Measurements from ENCODE around the gene KRT79. TPM values are rescaled to one million over a fixed set of nuclear protein-coding genes. Genes with fewer than 3 reads are reported as not detected.
A peak's percentile ranks its signal among the peaks of the same experiment; 100 is the strongest.

The KRT79 gene
- total RNA-seq, 6 donors from 2014 or later = 0.30 to 8.9 (median 1.3) TPM; not detected in 2

DNA sequence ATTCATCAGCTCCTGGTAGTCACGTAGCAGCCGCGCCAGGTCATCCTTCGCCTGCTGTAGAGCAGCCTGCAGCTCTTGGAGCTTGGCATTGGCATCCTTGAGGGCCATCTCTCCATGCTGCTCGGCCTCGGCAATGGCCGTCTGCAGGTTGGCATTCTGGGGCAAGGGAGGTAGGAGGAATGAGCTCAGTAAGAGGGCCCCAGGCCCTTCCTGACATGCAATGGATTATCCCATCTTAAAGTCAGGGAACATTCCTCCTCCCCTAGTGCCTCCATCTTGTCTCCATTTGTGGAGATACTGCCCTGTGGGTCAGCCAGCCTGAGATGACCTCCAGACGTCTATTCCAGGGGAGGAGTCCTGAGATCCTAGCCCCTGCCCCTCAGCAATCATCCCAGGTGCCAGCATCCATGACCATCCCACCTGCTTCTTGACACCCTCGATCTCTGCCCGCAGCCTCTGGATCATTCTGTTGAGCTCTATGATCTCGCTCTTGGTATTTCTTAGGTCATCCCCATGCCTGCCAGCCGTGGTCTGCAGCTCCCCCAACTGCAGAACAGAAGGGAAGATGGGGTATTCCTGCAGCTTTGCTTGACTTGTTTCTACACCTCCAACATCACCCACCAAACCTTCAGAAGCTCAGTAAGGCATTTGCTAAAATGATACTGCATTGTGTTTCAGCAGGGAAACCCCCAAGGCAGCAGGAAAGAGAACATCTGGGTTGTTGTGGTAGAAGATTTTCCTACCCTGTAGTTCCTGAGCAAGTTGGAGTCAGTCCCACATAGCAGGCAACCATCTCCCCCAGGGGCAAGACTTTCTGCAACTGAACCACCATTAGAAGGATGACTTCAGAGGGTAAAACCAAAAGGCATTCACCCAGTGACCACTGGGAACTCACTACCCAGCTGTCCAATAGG is 42.6 kb downstream of the KRT79 start:
- Histone ChIP-seq H3K36me3 (no peaks in the 10 kb centered on the region), H3K4me1 (peaks cover 2 to 20% (median 9%) of the 10 kb centered on the region in 4 donors), H3K4me3 (no peak overlapping the region), H3K27ac (no peak overlapping the region), H3K9me3 (no peaks in the 10 kb centered on the region), H3K27me3 (peaks cover 0 to 24% (median 2%) of the 10 kb centered on the region in 4 donors)
- DNase-seq (no peak), ATAC-seq (ENCODE audit: low FRiP score in 2 of 2) (no peak)
- TF ChIP-seq POLR2AphosphoS5 (IDR thresholded peaks at IDR 0.05) = no peak
- 87 to 92% methylated on average over 7 to 12 of the region's 12 CpGs for WGBS, 2 donors

DNA sequence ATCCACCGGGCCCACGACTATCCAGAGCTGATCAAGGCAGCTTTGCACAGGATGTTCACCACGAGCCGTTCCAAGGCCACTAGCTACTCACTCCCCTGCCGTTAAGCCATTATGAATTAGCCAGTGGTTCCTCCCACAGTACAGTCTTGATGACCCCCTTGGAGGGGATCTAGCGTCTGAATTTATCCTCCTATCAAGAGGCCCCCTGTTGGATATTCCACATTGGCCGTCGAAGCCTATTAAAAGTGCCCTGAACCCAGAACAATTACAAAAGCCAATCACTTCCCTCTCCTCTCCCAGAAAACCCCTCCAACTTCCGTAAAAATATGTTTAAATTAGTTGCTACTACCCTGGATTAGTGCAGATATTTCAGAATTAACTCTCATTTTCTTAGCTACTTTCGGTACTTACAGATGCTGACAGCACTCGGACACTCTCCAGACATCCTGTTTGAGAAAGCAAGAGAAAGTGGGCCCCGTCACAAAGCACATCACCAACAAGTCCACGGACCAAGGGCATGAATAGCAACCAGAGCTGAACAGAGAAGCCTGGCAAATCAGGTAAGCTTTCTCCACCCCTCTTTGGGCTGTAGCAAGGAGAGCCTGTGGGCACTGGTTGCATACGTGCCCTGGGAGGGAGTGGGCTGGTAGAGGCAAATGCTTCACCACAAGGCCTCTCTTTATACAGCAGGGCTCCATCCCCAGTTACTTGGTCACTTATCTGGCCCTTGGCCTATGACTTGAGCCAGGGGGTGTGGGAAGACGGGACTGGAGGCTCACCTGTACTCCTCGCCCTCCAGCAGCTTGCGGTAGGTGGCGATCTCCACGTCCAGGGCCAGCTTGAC is 43.5 kb downstream of the KRT79 start:
- ATAC-seq (ENCODE audit: low FRiP score in 2 of 2) (no peak), DNase-seq (no peak)
- no peak overlapping the region for H3K27ac ChIP-seq
- TF ChIP-seq EP300 (IDR thresholded peaks at IDR 0.05) (no peak), POLR2A (IDR thresholded peaks at IDR 0.05) (no peak), POLR2AphosphoS5 (IDR thresholded peaks at IDR 0.05) (no peak)
- TF ChIP-seq, protein P1, sequence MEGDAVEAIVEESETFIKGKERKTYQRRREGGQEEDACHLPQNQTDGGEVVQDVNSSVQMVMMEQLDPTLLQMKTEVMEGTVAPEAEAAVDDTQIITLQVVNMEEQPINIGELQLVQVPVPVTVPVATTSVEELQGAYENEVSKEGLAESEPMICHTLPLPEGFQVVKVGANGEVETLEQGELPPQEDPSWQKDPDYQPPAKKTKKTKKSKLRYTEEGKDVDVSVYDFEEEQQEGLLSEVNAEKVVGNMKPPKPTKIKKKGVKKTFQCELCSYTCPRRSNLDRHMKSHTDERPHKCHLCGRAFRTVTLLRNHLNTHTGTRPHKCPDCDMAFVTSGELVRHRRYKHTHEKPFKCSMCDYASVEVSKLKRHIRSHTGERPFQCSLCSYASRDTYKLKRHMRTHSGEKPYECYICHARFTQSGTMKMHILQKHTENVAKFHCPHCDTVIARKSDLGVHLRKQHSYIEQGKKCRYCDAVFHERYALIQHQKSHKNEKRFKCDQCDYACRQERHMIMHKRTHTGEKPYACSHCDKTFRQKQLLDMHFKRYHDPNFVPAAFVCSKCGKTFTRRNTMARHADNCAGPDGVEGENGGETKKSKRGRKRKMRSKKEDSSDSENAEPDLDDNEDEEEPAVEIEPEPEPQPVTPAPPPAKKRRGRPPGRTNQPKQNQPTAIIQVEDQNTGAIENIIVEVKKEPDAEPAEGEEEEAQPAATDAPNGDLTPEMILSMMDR (IDR thresholded peaks at IDR 0.05) = no peak
- no peak overlapping the region for H3K4me3 ChIP-seq
- H3K9me3 ChIP-seq = no peaks in the 10 kb centered on the region
- H3K4me1 ChIP-seq = peaks cover 2 to 20% (median 9%) of the 10 kb centered on the region in 4 donors
- no peaks in the 10 kb centered on the region for H3K36me3 ChIP-seq
- WGBS, 2 donors = 64 to 82% methylated on average over 12 to 19 of the region's 19 CpGs
- H3K27me3 ChIP-seq = peaks cover 0 to 24% (median 2%) of the 10 kb centered on the region in 4 donors

DNA sequence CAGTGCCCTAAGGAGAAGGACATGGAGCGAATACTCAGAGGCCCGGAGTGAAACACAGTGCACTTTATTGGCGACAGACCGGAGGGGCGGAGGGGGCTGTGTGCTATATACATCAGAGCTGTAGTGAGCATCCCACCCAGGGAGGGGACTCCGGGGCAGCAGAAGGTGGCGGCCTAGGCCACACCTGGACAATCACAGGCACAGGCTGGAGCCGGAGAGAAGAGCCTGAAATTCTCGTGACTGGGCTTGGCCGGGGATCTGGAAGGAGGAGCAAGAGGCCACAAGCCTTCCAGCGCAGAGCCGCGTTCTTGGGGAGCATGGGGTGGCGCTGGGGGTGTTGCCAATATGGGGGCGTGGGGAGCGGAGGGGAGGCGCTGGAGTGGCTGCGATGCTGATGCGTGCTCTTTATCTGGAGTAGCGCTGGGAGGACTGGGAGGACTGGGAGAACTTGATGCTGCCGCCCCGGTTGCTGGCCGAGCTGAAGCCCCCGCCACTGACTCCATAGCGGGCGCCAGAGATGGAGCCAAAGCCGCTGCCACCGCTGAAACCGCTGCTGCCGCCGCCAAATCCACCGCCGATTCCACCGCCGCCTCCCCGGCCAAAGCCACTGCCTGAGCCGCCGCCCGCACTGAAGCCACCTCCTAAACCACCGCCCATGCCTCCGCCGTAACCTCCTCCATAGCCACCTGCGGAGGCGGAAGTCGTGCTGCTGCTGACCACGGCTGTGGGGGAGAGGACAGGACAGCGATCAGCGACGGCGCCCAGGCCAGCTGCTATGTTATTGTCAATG is 44.3 kb downstream of the KRT79 start:
- ATAC-seq (ENCODE audit: low FRiP score in 2 of 2) (no peak), DNase-seq (peak in 1 of 2 donors; percentile 84)
- peaks cover 2 to 20% (median 9%) of the 10 kb centered on the region in 4 donors for H3K4me1 ChIP-seq
- 19 to 59% methylated on average over 17 to 46 of the region's 50 CpGs for WGBS, 2 donors
- H3K36me3 ChIP-seq = no peaks in the 10 kb centered on the region
- TF ChIP-seq, protein P1 (IDR thresholded peaks at IDR 0.05) = no peak
- TF ChIP-seq POLR2A (IDR thresholded peaks at IDR 0.05) (no peak), POLR2AphosphoS5 (IDR thresholded peaks at IDR 0.05) (no peak), EP300 (IDR thresholded peaks at IDR 0.05) (no peak)
- no peak overlapping the region for H3K4me3 ChIP-seq
- H3K9me3 ChIP-seq = no peaks in the 10 kb centered on the region
- H3K27me3 ChIP-seq = peaks cover 0 to 24% (median 2%) of the 10 kb centered on the region in 4 donors
- H3K27ac ChIP-seq = no peak overlapping the region

DNA sequence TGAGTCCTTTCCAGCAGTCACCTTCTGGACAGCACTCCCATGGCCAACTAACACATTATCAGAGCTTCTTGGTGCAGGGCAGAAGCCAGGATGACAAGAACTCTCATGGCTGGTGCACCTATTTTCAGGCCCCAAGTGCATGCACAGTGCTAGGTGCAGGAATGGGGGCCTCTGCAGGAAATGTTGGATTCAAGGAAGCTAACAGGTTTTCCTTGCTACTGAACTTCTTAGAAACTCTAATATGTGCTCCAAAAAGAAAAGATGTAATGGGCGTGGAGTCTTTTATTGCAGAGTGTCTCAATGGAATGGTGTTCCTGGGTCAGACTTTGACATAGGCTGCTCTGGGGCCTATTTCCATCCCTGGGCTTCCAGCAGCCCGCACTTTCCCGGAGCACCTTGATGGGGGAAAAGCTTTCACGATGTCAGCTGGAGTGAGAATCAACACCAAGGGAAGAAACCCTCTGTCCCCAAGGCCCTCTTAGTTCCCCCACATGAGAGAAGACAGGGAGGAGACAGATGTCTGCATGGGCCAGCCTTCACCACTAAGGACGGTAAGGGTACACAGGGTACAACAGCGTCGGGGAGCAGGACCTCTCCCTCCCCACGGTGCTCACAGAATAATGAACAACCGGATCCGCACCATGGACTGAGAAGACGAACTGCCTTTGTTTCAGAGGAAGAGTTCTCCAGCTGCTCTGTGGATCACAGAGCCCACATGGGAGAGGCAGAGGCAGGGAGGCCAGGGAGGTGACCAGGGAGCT is 45.1 kb downstream of the KRT79 start:
- Histone ChIP-seq H3K36me3 (no peaks in the 10 kb centered on the region), H3K9me3 (no peaks in the 10 kb centered on the region), H3K27ac (no peak overlapping the region), H3K27me3 (peaks cover 0 to 24% (median 2%) of the 10 kb centered on the region in 4 donors), H3K4me3 (no peak overlapping the region), H3K4me1 (peaks cover 2 to 20% (median 9%) of the 10 kb centered on the region in 4 donors)
- TF ChIP-seq POLR2AphosphoS5 (IDR thresholded peaks at IDR 0.05) (no peak), EP300 (IDR thresholded peaks at IDR 0.05) (no peak), POLR2A (IDR thresholded peaks at IDR 0.05) (no peak)
- TF ChIP-seq, protein P1 (IDR thresholded peaks at IDR 0.05) = no peak
- ATAC-seq (ENCODE audit: low FRiP score in 2 of 2) = no peak
- no peak for DNase-seq
- 95 to 98% methylated on average over 11 of the region's 11 CpGs for WGBS, 2 donors
